BLaER1 (cell line): Measurements from ENCODE around the gene LPP.

ENCODE experiments used
- H3K27ac ChIP-seq: shearing (Covaris generic); formaldehyde crosslinking; 2 replicates; pipeline ENCODE4 v1.8.1; 2022
- H3K27me3 ChIP-seq: shearing (Covaris generic); formaldehyde crosslinking; 2 replicates; pipeline ENCODE4 v1.8.1; 2022
- H3K36me3 ChIP-seq: shearing (Covaris generic); formaldehyde crosslinking; 2 replicates; pipeline ENCODE4 v1.8.1; 2022
- H3K4me1 ChIP-seq: shearing (Covaris generic); formaldehyde crosslinking; 2 replicates; pipeline ENCODE4 v1.8.1; 2022
- H3K4me2 ChIP-seq: shearing (Covaris generic); formaldehyde crosslinking; 2 replicates; pipeline ENCODE4 v1.8.1; 2022
- H3K4me3 ChIP-seq: shearing (Covaris generic); formaldehyde crosslinking; 2 replicates; pipeline ENCODE4 v1.8.1; 2022
- H3K9ac ChIP-seq: shearing (Covaris generic); formaldehyde crosslinking; 2 replicates; pipeline ENCODE4 v1.8.1; 2022
- H3K9me3 ChIP-seq: shearing (Covaris generic); formaldehyde crosslinking; 2 replicates; pipeline ENCODE4 v1.8.1; 2022
- H4K20me1 ChIP-seq: shearing (Covaris generic); formaldehyde crosslinking; 2 replicates; pipeline ENCODE4 v1.8.1; 2022
- Cebpa-rat ChIP-seq: shearing (Covaris generic); IDR thresholded peaks from 2 replicates; pipeline ENCODE4 v1.8.1; 2022

LPP gene

GRCh38 chr3:188349933-188350332, 196.0 kb downstream of the LPP start:
- H3K36me3 ChIP-seq = no peaks in the 10 kb centered on the region; the same call in 1 of the 2 replicates
- H3K27me3 ChIP-seq = no peaks in the 10 kb centered on the region
- no peaks in the 10 kb centered on the region for H3K9me3 ChIP-seq
- no peak overlapping the region for H3K27ac ChIP-seq
- no peak overlapping the region for H3K4me2 ChIP-seq
- no peaks in the 10 kb centered on the region; the same call in 1 of the 2 replicates for H4K20me1 ChIP-seq
- H3K9ac ChIP-seq = no peak overlapping the region
- H3K4me3 ChIP-seq = no peak overlapping the region
- H3K4me1 ChIP-seq = peaks cover 5% of the 10 kb centered on the region; the same call in 1 of the 2 replicates
- TF ChIP-seq Cebpa-rat = no peak

DNA sequence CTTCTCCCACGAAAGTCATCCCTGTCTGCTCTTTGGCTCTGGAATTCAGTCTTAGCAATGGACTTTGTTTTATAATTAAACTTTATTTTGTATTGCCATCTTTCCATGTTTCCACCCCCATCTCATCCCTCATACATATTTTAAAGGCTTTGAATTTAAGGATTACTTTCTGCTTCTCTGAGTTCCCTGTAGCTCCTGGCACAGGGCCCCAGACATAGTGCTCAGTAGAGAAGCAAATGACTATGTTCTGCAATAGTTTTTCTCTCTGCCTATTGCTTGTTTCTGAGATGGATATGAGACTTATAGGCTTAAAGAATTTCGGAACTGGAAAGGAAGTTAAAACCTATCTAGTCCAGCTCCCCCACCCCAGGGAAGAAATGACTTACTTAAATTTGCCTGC, 197.0 kb downstream of the LPP start:
- no peak overlapping the region for H3K4me3 ChIP-seq
- no peaks in the 10 kb centered on the region for H3K27me3 ChIP-seq
- H3K27ac ChIP-seq = no peak overlapping the region
- H3K4me1 ChIP-seq = peaks cover 5% of the 10 kb centered on the region; the same call in 1 of the 2 replicates
- H3K9ac ChIP-seq = no peak overlapping the region
- H3K4me2 ChIP-seq = no peak overlapping the region
- no peaks in the 10 kb centered on the region for H3K36me3 ChIP-seq
- no peaks in the 10 kb centered on the region for H3K9me3 ChIP-seq
- H4K20me1 ChIP-seq = no peaks in the 10 kb centered on the region; the same call in 1 of the 2 replicates
- no peak for TF ChIP-seq Cebpa-rat

DNA sequence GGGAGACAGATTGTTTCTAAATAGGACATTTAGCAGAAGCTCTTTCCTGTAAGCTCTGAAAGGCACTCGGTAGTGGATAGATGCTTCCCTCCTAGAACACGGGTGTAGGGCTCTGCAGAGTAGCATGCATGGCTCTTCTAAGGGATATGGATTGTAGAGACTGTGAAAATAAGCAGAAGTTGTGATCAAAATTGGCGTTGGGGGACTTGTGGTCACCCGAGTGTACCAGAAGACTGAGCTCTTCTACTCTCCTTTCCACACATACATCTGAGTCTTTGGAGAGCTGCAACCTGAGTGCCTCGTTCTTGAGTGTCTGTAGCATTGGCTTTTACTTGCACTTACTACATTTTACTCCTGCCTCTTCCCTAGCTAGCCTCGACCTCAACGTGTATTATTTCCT, 197.7 kb downstream of the LPP start:
- H4K20me1 ChIP-seq = no peaks in the 10 kb centered on the region; the same call in 1 of the 2 replicates
- H3K4me3 ChIP-seq = no peak overlapping the region
- TF ChIP-seq Cebpa-rat = no peak
- peaks cover 5% of the 10 kb centered on the region; the same call in 1 of the 2 replicates for H3K4me1 ChIP-seq
- no peaks in the 10 kb centered on the region for H3K9me3 ChIP-seq
- H3K4me2 ChIP-seq = no peak overlapping the region
- H3K36me3 ChIP-seq = no peaks in the 10 kb centered on the region
- H3K9ac ChIP-seq = no peak overlapping the region
- H3K27ac ChIP-seq = no peak overlapping the region
- H3K27me3 ChIP-seq = no peaks in the 10 kb centered on the region

DNA sequence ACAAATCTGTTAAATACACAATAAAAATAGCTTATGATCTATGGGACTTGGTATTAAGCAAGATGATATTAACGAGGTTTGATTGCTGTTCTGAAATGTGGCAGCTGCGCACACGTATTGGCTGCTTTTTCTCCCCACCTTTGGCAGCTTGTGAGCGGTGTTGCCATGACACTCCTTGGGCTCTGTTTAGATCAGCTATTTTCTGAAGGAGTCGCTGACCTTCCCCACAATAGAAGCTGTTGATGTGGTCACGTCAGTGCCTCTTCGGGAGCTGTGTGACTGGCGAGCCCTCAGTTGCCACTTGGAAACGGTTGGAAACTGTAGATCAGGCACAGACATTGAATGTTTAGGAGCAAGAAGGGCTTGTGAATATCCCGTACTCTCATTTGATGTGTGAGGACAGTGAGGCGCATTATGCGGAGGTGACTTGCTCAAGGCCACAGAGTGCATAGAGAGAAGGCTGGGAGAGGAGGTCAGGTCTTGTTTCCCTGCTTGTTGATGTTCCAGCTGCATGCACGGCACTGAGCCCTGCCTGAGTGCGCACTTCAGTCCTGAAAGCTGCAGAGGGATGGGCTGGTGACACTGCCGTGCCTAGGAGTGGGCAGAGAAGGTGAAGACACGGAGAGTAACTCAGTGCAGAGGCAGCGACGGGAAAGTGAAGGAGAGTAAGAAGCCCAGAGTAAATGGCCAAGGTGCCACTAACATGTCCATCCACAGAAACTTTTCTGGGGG, 198.4 kb downstream of the LPP start:
- Histone ChIP-seq H3K9ac (no peak overlapping the region), H3K4me1 (peaks cover 5% of the 10 kb centered on the region; the same call in 1 of the 2 replicates), H3K4me3 (no peak overlapping the region), H3K36me3 (no peaks in the 10 kb centered on the region), H3K9me3 (no peaks in the 10 kb centered on the region), H3K27me3 (no peaks in the 10 kb centered on the region), H3K4me2 (no peak overlapping the region), H4K20me1 (no peaks in the 10 kb centered on the region; the same call in 1 of the 2 replicates), H3K27ac (no peak overlapping the region)
- no peak for TF ChIP-seq Cebpa-rat

DNA sequence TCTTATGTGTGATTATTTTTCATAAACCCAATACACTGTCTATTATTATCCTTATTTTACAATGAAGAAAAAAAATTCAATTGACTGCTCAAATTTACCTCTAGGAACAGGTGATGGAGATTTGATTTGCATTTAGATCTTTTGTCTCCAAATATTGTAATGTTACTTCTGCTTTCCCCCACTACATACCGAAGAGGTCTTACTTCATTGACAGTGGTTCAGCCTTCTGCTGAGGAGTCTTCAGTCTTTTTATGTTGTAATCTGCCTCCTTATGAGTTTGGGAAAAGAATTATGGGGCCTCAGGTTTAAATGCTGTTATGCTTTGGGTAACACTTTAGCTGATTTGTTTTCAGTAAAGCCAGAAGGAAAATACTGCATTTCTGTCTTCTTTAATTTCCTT, 199.5 kb downstream of the LPP start:
- H3K9me3 ChIP-seq = no peaks in the 10 kb centered on the region
- H3K27ac ChIP-seq = no peak overlapping the region
- peaks cover 8% of the 10 kb centered on the region for H3K4me1 ChIP-seq
- no peaks in the 10 kb centered on the region for H3K36me3 ChIP-seq
- TF ChIP-seq Cebpa-rat = no peak
- no peak overlapping the region for H3K9ac ChIP-seq
- H3K4me3 ChIP-seq = no peak overlapping the region
- H3K27me3 ChIP-seq = no peaks in the 10 kb centered on the region
- H4K20me1 ChIP-seq = no peaks in the 10 kb centered on the region; the same call in 1 of the 2 replicates
- no peak overlapping the region for H3K4me2 ChIP-seq

DNA sequence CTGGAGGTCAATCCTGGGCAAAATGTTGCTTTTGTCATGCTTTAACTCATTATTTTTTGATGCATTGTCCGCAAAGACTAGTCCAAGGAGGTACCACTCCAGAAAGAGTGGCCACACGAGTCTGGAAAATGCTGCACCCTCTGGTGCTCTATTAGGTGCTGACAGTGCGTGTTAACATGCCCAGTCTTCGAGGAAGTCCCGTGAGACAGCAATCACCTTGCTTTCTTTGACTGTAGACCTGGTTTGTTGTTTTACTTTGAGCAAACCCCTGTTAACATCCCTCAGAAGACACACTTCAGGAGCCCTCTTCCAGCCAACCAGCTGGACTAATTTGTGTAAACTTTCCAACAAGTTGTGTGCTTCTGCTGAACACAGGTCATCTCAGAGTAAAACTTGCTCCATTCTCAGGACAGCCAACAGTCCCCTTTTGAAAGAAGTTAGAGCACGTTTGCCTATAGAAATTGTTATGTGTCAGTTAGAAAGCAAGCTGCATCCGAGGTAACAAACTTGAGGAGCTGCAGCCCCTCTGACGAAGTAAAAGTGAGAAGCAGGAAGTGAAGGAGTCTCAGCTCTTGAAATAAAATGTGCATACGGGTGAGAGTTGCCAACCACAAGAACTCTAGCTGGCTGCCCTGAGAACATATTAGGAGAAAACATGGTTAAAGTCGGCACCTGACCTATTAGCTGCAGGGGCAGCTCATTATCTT, 205.0 kb downstream of the LPP start:
- Histone ChIP-seq H3K9me3 (no peaks in the 10 kb centered on the region), H3K4me3 (no peak overlapping the region), H3K9ac (peak overlapping the region; percentile 28; the same call in 1 of the 2 replicates), H3K4me1 (peaks cover 38% of the 10 kb centered on the region), H3K27me3 (no peaks in the 10 kb centered on the region), H3K27ac (0 out of 2 replicates have a peak overlapping the region, but pooled peaks have one; percentile 10), H4K20me1 (no peaks in the 10 kb centered on the region), H3K36me3 (no peaks in the 10 kb centered on the region), H3K4me2 (peak overlapping the region; percentile 72)
- no peak for TF ChIP-seq Cebpa-rat

DNA sequence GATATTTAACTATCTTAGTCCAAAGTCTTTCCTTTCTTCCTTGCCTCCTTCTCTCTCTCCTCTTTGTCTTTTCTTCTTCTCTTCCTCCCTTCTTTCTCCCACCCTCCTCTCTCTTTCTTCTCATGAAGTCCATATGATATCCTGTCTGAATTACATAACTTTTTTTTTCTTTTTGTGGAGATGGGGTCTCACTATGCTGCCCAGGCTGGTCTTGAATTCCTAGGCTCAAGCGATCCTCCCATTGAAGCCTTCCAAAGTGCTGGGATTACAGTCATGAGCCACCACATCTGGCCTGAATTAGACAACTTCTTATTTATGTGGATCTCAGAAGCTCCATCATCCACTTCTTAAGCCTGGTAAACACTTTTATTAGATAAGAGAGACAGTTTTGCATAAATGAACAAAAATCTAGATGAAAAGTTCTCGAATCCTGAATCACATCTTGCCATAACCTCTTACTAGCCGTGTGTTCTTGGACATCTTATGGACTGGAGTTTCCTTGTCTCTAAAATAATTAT, 206.5 kb downstream of the LPP start:
- H3K4me1 ChIP-seq = peaks cover 38% of the 10 kb centered on the region
- H3K9ac ChIP-seq = no peak overlapping the region
- H3K36me3 ChIP-seq = no peaks in the 10 kb centered on the region
- H4K20me1 ChIP-seq = no peaks in the 10 kb centered on the region
- no peak for TF ChIP-seq Cebpa-rat
- no peak overlapping the region for H3K4me3 ChIP-seq
- no peak overlapping the region for H3K4me2 ChIP-seq
- no peaks in the 10 kb centered on the region for H3K9me3 ChIP-seq
- H3K27me3 ChIP-seq = no peaks in the 10 kb centered on the region
- no peak overlapping the region for H3K27ac ChIP-seq

DNA sequence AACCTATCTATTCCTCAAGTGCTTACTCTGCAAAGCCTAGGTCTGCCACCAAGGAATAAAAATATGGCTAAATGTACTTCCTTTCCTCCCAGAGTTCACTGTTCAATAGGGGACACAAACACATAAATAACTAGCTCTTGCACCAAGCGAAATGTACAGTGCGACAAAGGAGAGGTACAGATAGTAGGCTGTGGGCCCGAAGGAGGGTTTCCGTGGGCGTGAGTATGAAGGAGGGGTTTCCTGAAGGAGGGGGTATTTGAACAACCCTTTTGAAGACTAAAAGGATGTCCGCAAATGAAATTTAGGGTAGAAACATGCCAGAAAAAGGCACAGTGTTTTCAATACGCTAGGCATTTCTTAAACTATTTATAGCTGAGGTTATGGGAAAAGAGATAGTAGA, 207.9 kb downstream of the LPP start:
- Histone ChIP-seq H3K27me3 (no peaks in the 10 kb centered on the region), H3K4me1 (peaks cover 38% of the 10 kb centered on the region), H3K4me2 (peak overlapping the region; percentile 54), H3K9ac (no peak overlapping the region), H3K27ac (no peak overlapping the region), H3K9me3 (no peaks in the 10 kb centered on the region), H3K36me3 (no peaks in the 10 kb centered on the region), H4K20me1 (no peaks in the 10 kb centered on the region), H3K4me3 (no peak overlapping the region)
- no peak for TF ChIP-seq Cebpa-rat

DNA sequence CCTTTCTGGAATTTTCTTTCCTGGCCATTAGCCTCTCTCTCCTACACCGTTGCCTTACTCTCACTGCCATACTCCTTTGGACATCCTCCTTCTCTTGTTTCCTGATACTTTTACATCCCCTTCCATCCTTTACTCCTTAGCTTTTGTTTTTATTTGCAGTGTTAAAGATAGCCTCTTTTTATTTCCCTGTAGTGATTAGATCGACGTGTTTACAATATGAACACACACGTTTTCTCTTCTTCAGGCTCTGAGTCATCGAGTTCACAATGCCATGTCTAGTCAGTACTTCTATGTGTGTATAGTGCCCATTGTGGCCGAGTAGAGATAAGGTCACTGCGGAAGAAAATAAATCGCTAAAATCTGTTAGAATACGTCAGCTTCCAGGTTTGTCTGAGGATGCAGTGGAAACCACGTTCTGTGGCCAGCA, 208.5 kb downstream of the LPP start:
- Histone ChIP-seq H3K4me3 (no peak overlapping the region), H3K27me3 (no peaks in the 10 kb centered on the region), H3K4me2 (peak overlapping the region; percentile 54), H3K27ac (no peak overlapping the region), H3K9me3 (no peaks in the 10 kb centered on the region), H3K4me1 (peaks cover 38% of the 10 kb centered on the region), H3K9ac (no peak overlapping the region), H3K36me3 (no peaks in the 10 kb centered on the region), H4K20me1 (no peaks in the 10 kb centered on the region)
- TF ChIP-seq Cebpa-rat = no peak

GRCh38 chr3:188365184-188365583, 211.2 kb downstream of the LPP start:
- Histone ChIP-seq H3K36me3 (no peaks in the 10 kb centered on the region), H3K4me1 (peaks cover 20% of the 10 kb centered on the region), H3K27me3 (no peaks in the 10 kb centered on the region), H3K9ac (no peak overlapping the region), H3K4me3 (no peak overlapping the region), H3K9me3 (no peaks in the 10 kb centered on the region), H3K4me2 (no peak overlapping the region), H4K20me1 (no peaks in the 10 kb centered on the region), H3K27ac (no peak overlapping the region)
- no peak for TF ChIP-seq Cebpa-rat
